Thoracic aorta (tissue), 2 donors: Measurements from ENCODE around the gene MTHFD1L. TPM values are rescaled to one million over a fixed set of nuclear protein-coding genes. Genes with fewer than 3 reads are reported as not detected.

Source experiments
- ATAC-seq: fragments of 150-250 bp; one replicate; pipeline ENCODE4 v1.8.0; 2017; ENCODE audit warnings: low read depth; ENCODE audit not compliant: insufficient number of reproducible peaks, low FRiP score
- DNase-seq: peaks from one replicate; pipeline ENCODE4 v3.0.0-alpha.2; 2020; ENCODE audit warnings: low spot score
- H3K27ac ChIP-seq, 2 donors: fragments of 200-600 bp; sonication (generic); 1 replicate in 1 of 2; 2 replicates in 1 of 2; pipeline ENCODE4 v1.5.1; 2016; ENCODE audit warnings: mild to moderate bottlenecking in 2 of 2, moderate library complexity in 2 of 2
- H3K27me3 ChIP-seq: fragments of 200-600 bp; sonication (generic); replicated peaks from 2 replicates; pipeline ENCODE4 v1.6.0; 2016; ENCODE audit warnings: mild to moderate bottlenecking; ENCODE audit not compliant: insufficient read depth
- H3K36me3 ChIP-seq: fragments of 200-600 bp; sonication (generic); one replicate; pipeline ENCODE4 v1.5.1; 2016
- H3K4me1 ChIP-seq, 2 donors: fragments of 200-600 bp; sonication (generic); 1 replicate in 1 of 2; 2 replicates in 1 of 2; pipeline versions ENCODE4 v1.5.1 to v1.6.0; 2016; ENCODE audit warnings: low read depth in 2 of 2, mild to moderate bottlenecking in 1 of 2; ENCODE audit not compliant: control insufficient read depth in 1 of 2
- H3K4me3 ChIP-seq: fragments of 200-600 bp; sonication (generic); 2 replicates; pipeline ENCODE4 v1.5.1; 2016; ENCODE audit warnings: mild to moderate bottlenecking
- H3K9me3 ChIP-seq: fragments of 200-600 bp; sonication (generic); 2 replicates; pipeline ENCODE4 v1.5.1; 2016
- total RNA-seq, 2 donors: library from RNA; depleted of rRNA; stranded (reverse); fragments of >200 nt; gene quantifications; one replicate each; pipeline versions ENCODE4 v1.1.0 to v1.2.3, GENCODE V29; 2016
- TF ChIP-seq, protein P1 (sequence below): fragments of 200-600 bp; sonication (generic); IDR thresholded peaks from one replicate; pipeline ENCODE4 v1.5.1; 2019; ENCODE audit warnings: antibody characterized with exemption

The MTHFD1L gene
- total RNA-seq, 2 donors from 2014 or later, result 52.8 to 77.3 TPM

DNA sequence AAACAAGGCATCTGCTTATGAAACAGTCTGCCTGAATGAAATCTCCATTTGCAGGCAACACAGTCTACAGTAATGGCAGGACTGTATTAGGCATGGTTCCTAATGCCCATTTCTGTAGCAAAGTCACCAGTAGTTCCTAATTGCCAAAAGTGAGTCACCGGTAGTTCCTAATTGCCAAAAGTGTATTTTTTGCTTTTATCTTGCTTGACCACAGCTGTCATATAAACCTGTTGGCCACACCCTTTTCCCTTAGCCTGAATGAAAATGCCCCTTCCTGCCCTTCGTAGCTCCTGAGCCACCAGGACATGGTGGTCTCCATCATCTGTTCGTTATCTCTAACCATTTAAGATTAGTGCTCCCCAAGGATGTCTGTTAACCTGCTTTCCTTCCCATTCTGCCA is 34.5 kb downstream of the MTHFD1L start:
- Histone ChIP-seq H3K36me3 (no peaks in the 10 kb centered on the region), H3K27me3 (no peaks in the 10 kb centered on the region), H3K27ac (no peak overlapping the region), H3K4me3 (no peak overlapping the region), H3K9me3 (no peaks in the 10 kb centered on the region), H3K4me1 (peaks cover under 1 to 5% of the 10 kb centered on the region in 2 donors)
- TF ChIP-seq, protein P1, sequence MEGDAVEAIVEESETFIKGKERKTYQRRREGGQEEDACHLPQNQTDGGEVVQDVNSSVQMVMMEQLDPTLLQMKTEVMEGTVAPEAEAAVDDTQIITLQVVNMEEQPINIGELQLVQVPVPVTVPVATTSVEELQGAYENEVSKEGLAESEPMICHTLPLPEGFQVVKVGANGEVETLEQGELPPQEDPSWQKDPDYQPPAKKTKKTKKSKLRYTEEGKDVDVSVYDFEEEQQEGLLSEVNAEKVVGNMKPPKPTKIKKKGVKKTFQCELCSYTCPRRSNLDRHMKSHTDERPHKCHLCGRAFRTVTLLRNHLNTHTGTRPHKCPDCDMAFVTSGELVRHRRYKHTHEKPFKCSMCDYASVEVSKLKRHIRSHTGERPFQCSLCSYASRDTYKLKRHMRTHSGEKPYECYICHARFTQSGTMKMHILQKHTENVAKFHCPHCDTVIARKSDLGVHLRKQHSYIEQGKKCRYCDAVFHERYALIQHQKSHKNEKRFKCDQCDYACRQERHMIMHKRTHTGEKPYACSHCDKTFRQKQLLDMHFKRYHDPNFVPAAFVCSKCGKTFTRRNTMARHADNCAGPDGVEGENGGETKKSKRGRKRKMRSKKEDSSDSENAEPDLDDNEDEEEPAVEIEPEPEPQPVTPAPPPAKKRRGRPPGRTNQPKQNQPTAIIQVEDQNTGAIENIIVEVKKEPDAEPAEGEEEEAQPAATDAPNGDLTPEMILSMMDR, result no peak
- DNase-seq (no peak), ATAC-seq (no peak)

DNA sequence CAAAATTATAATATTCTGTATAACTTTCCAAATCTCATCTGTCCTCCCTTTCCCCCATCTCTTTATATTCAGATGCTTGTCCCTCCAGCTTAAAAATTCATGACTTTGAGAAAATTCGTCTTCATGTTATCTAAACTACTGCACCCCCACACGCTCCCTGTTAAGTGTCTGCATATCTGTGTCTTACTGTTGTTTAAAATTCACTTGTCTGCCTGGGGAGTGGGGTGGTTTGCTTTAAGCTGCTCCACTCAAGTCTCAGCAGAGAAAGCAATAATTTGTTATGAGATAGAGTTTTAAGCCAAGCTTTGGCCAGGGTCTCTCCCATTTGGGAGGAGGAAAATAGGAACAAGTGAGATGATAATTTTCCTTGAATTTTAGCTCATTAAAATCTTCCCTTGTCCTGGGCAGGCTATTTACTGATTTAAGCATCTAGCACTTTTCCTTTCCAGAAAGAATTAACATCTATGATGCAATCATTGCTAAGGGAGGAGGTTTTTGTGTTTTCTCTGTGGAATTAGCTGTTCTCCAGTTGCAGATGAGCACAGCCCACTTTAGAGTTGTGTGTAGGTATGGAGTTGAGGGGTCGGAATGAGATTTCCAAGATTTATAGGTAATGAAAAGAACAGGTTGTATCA is 36.8 kb downstream of the MTHFD1L start:
- H3K9me3 ChIP-seq, result no peaks in the 10 kb centered on the region
- H3K27me3 ChIP-seq, result no peaks in the 10 kb centered on the region
- H3K4me1 ChIP-seq, result peaks cover 3 to 12% of the 10 kb centered on the region in 2 donors
- ATAC-seq, result no peak
- H3K36me3 ChIP-seq, result no peaks in the 10 kb centered on the region
- TF ChIP-seq, protein P1, result no peak
- H3K4me3 ChIP-seq, result no peak overlapping the region
- H3K27ac ChIP-seq, result no peak overlapping the region
- no peak for DNase-seq

DNA sequence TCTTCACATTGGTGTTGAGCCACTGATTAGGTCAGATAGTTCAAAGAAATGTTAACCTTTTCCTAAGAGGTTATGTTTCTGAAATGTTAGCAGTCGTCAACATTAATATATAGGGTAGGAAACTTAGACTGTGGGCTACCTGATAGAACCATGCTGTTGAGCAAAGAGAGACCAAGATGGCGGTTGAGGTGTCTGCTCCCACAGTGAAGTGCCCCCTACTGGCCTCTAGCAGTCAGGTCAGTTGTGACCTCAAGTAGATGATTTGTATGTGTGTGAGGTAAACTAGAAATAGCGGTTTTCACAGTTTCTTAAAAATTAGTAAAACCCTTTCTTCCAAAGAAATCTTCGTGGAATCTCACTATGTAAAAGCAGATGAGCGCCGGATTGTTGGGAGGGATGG is 40.3 kb downstream of the MTHFD1L start:
- TF ChIP-seq, protein P1, result peak; percentile 11
- H3K27me3 ChIP-seq, result no peaks in the 10 kb centered on the region
- no peaks in the 10 kb centered on the region for H3K9me3 ChIP-seq
- peaks cover 11 to 25% of the 10 kb centered on the region in 2 donors for H3K4me1 ChIP-seq
- ATAC-seq (no peak), DNase-seq (no peak)
- H3K27ac ChIP-seq, result peak overlapping the region in 1 of 2 donors; percentile 56
- no peaks in the 10 kb centered on the region for H3K36me3 ChIP-seq
- H3K4me3 ChIP-seq, result no peak overlapping the region

DNA sequence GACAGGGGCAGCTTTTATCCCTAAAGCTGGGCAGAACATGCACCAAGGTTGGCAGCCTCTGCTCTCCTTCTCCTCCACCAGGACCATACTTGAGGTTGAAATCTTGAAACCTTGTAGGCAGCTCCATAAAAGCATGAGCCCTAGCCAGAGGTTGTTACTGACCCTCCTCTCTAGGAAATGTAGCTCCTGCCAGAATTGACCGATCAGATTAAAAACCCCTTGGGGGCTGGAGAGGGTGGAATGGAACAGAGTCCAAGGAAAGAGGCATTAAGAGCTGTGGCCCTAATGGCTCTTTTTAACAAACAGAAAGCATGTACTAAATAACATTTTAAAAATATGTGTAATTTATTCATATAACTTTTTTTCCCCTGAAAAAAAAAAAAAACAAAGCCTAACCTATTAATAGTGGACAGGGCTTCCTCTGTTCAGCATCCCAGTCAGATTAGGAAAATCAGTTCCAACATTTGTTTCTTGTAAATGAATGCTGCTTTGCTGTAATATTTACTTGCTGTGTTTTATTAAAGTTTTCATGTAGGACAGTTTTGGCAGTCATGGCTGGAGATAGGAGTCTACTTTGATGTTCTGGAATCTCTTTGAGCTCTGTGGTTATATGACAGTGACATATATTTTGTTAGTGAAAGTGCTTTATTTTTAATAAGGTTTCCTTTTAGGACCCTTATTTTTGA is 41.3 kb downstream of the MTHFD1L start:
- peaks cover 5% of the 10 kb centered on the region for H3K36me3 ChIP-seq
- H3K4me1 ChIP-seq, result peaks cover 11 to 25% of the 10 kb centered on the region in 2 donors
- no peaks in the 10 kb centered on the region for H3K27me3 ChIP-seq
- H3K9me3 ChIP-seq, result no peaks in the 10 kb centered on the region
- DNase-seq (no peak), ATAC-seq (no peak)
- H3K27ac ChIP-seq, result peak overlapping the region; percentile 16 to 56
- TF ChIP-seq, protein P1, result no peak
- H3K4me3 ChIP-seq, result no peak overlapping the region

DNA sequence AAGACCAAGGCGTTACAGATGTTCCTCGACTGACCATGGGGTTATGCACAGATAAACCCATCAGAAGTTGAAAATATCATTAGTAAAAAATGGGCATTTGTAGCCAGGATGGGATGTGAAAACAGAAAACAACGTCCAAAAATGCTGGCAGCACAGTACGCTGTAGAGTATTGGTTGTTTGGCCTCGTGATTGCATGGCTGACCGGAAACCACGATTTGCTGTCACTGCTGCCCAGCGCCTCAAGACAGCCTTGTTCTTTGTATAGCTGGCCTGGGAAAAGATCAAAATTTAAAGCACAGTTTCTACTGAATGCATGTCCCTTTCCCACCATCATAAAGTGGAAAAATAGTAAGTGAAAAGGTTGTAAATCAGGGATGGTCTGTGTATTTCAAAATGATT is 41.9 kb downstream of the MTHFD1L start:
- DNase-seq (no peak), ATAC-seq (no peak)
- peak overlapping the region; percentile 16 to 56 for H3K27ac ChIP-seq
- H3K4me1 ChIP-seq, result peaks cover 11 to 25% of the 10 kb centered on the region in 2 donors
- TF ChIP-seq, protein P1, result no peak
- H3K36me3 ChIP-seq, result peaks cover 6% of the 10 kb centered on the region
- no peaks in the 10 kb centered on the region for H3K9me3 ChIP-seq
- H3K27me3 ChIP-seq, result no peaks in the 10 kb centered on the region
- no peak overlapping the region for H3K4me3 ChIP-seq
